ENCODE results near the gene HOXA4. TPM values are rescaled to one million over a fixed set of nuclear protein-coding genes. Genes with fewer than 3 reads are reported as not detected.
A peak's percentile ranks its signal among the peaks of the same experiment; 100 is the strongest.

HOXA4 gene
- total and polyA plus RNA-seq, 11 donors: 0.23 to 2.6 (median 0.82) TPM; not detected in 1

DNA sequence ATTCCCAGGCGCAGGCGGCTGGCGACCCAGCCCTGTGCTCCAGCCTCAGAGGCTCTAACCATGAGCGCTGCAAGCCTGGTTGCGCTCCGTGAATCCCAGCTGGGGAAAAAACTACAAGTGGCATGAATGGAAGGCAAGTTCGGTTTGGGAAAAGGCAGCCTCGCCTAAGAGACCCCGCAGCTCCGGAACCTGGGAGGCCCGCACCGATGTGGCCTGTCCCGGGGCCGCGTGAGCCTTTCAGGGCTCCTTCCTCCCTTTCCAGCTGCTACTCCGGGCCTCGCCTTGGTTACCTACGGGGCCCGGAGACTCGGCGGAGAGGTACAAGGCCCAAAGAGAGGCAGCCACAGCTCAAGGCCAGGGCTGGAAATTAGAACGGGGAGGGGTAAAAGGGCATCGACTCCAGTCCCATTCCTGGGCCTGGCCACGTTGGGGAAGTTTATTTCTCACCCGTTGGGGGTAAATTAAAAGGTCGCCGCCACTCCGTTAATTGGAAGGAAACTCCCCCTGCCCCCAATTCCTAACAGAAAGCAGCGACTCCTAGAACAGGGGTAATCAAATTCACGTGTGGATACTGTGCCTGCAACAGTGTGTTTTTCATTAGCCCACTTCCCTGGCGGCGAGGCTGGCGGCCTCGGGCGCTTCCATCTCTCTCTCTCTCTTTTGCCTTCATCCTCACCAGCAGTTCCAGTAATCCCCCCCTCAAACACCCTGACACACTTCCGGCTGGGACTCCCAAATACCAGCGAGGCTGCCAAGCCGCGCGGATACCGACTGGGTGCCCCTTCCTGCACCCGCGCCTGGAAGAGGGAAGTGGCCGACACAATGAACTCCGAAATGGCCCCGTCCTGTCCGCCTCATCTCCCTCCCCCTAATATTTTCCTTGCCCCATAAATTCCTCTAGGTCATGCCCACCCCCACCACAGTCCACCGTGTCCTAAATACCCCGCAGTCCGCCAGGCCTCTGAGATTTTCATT lies 36.3 kb upstream of the HOXA4 start:
- Histone ChIP-seq H3K4me1 (peaks cover 0 to 49% (median 7%) of the 10 kb centered on the region in 12 donors), H3K4me3 (peak overlapping the region in 2 of 12 donors; percentile 17 to 51), H3K9me3 (no peaks in the 10 kb centered on the region), H3K36me3 (no peaks in the 10 kb centered on the region), H3K27ac (peak overlapping the region in 1 of 12 donors; percentile 91), H3K27me3 (peaks cover 82 to 100% (median 99%) of the 10 kb centered on the region in 9 donors)
- TF ChIP-seq POLR2A (IDR thresholded peaks at IDR 0.05): no peak
- TF ChIP-seq CTCF (IDR thresholded peaks at IDR 0.05): no peak
- intact Hi-C loops (cut with DNase I): loop anchor here in 7 of 10 donors (10.0 kb wide), 6 partner anchors 802 to 1312 kb away; no protein-coding TSS in a partner anchor
- DNase-seq (peak in 2 of 5 donors; percentile 16 to 62), ATAC-seq (no peak)
- WGBS, 4 donors: 4 to 9% (median 6%) methylated on average over 43 to 50 of the region's 50 CpGs

DNA sequence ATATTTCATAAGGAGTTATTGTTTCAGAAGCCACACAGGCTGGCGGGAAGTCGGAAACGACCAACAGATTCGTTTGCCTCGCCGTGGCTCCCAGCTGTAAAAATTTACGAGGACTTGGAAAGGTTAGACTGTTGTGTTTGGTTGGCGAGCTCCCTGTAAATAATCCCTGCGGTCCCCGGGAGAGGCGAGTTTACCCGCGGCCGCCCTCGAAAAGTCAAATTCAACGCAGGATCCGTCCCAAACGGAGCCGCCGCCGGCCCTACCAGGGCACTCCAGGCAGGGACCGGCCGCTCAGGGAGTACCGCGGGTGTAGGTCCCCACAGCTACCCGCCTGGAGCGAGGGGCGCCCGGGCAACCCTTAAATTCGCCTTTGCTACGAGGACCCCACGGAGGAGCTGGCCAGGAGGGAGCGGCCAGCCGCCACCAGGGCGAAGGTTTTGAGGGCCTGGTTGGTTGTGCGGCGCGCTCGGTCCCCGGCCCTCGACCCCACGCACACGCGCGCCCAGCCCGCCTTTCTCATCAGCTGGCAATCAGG lies 35.5 kb upstream of the HOXA4 start:
- TF ChIP-seq POLR2A (IDR thresholded peaks at IDR 0.05) (no peak), CTCF (IDR thresholded peaks at IDR 0.05) (no peak)
- intact Hi-C loops (cut with DNase I): loop anchor here in 7 of 10 donors (10.0 kb wide), 6 partner anchors 801 to 1311 kb away; no protein-coding TSS in a partner anchor
- peak overlapping the region in 1 of 12 donors; percentile 91 for H3K27ac ChIP-seq
- DNase-seq: peak in 1 of 5 donors; percentile 6
- H3K4me3 ChIP-seq: peak overlapping the region in 7 of 12 donors; percentile 4 to 51 (median 7)
- H3K27me3 ChIP-seq: peaks cover 76 to 100% (median 99%) of the 10 kb centered on the region in 9 donors
- no peaks in the 10 kb centered on the region for H3K9me3 ChIP-seq
- peaks cover 0 to 53% (median 12%) of the 10 kb centered on the region in 12 donors for H3K4me1 ChIP-seq
- ATAC-seq: no peak
- WGBS, 4 donors: 5 to 8% (median 7%) methylated on average over 21 to 46 of the region's 46 CpGs
- H3K36me3 ChIP-seq: no peaks in the 10 kb centered on the region

GRCh38 chr7:27165089-27165995 lies 34.8 kb upstream of the HOXA4 start, which contains the start of gene HOXA9:
TSS of gene HOXA9 (minus strand) at chr7:27165537. CDS start at chr7:27165457, 80 bp downstream.
- peaks cover 0 to 60% (median 19%) of the 10 kb centered on the region in 12 donors for H3K4me1 ChIP-seq
- no peaks in the 10 kb centered on the region for H3K9me3 ChIP-seq
- intact Hi-C loops (cut with DNase I): loop anchor here in 7 of 10 donors (10.0 kb wide), 6 partner anchors 801 to 1311 kb away; no protein-coding TSS in a partner anchor
- ATAC-seq (no peak), DNase-seq (peak in 2 of 5 donors; percentile 33 to 74)
- peak within 1 kb of the TSS in 11 of 12 donors; percentile 6 to 51 (median 17) for H3K4me3 ChIP-seq
- H3K36me3 ChIP-seq: no peaks in the 10 kb centered on the region
- no peak for TF ChIP-seq POLR2A (IDR thresholded peaks at IDR 0.05)
- TF ChIP-seq CTCF (IDR thresholded peaks at IDR 0.05): peak in 1 of 12 donors; percentile 8
- whole genome bisulfite sequencing, 4 donors: 4 to 7% (median 6%) methylated on average over 50 to 82 of the region's 82 CpGs
- peaks cover 79 to 100% (median 98%) of the 10 kb centered on the region in 9 donors for H3K27me3 ChIP-seq
- H3K27ac ChIP-seq: peak within 1 kb of the TSS in 1 of 12 donors; percentile 91
